GM23338 (cell line): ENCODE measurements around the gene PHOSPHO1.

Experiments used
- CREB1 ChIP-seq: fragments of 250-450 bp; sonication (Bioruptor Pico); IDR thresholded peaks from 2 replicates; pipeline ENCODE4 v1.5.0; 2020; ENCODE audit warnings: low read depth, mild to moderate bottlenecking, moderate library complexity
- EZH2 ChIP-seq: fragments of 200-600 bp; sonication (generic); IDR thresholded peaks from one replicate; pipeline ENCODE4 v1.8.0; 2017; ENCODE audit warnings: antibody characterized with exemption, mild to moderate bottlenecking, low read depth; ENCODE audit not compliant: unreplicated experiment
- EZH2phosphoT487 ChIP-seq: fragments of 200-600 bp; sonication (generic); IDR thresholded peaks from one replicate; pipeline ENCODE4 v1.8.1; 2018; ENCODE audit warnings: antibody characterized with exemption; ENCODE audit not compliant: unreplicated experiment
- JUNB ChIP-seq: IDR thresholded peaks from one replicate; pipeline ENCODE4 v1.6.1; 2016; ENCODE audit warnings: antibody characterized with exemption; ENCODE audit not compliant: unreplicated experiment
- NANOG ChIP-seq: IDR thresholded peaks from 2 replicates; pipeline ENCODE4 v1.6.1; 2016; ENCODE audit warnings: antibody characterized with exemption, borderline replicate concordance
- POLR2AphosphoS5 ChIP-seq: IDR thresholded peaks from 2 replicates; pipeline ENCODE4 v1.6.1; 2016; ENCODE audit warnings: antibody characterized with exemption, low read depth
- STAT1 ChIP-seq: IDR thresholded peaks from one replicate; pipeline ENCODE4 v1.6.1; 2016; ENCODE audit warnings: antibody characterized with exemption; ENCODE audit not compliant: unreplicated experiment
- TF ChIP-seq, protein P1 (sequence below), 2 experiments: fragments of 200-600 bp in 1 of 2; sonication (generic) in 1 of 2; conservative IDR thresholded peaks; 2 replicates each; pipeline versions ENCODE4 v1.5.1 to v1.6.1; 2016 to 2017; ENCODE audit warnings: antibody characterized with exemption in 2 of 2, low read depth in 2 of 2, mild to moderate bottlenecking in 2 of 2, moderate library complexity in 1 of 2
- TF ChIP-seq, protein P2 (sequence below): IDR thresholded peaks from one replicate; pipeline ENCODE4 v1.6.1; 2018; ENCODE audit warnings: antibody characterized with exemption; ENCODE audit not compliant: unreplicated experiment
- TF ChIP-seq, protein P3 (sequence below): IDR thresholded peaks from 2 replicates; pipeline ENCODE4 v1.6.1; 2016; ENCODE audit warnings: antibody characterized with exemption

GRCh38 chr17:49234509-49235080 lies 4.0 kb upstream of the PHOSPHO1 start:
- TF ChIP-seq POLR2AphosphoS5, result no peak
- TF ChIP-seq, protein P1, sequence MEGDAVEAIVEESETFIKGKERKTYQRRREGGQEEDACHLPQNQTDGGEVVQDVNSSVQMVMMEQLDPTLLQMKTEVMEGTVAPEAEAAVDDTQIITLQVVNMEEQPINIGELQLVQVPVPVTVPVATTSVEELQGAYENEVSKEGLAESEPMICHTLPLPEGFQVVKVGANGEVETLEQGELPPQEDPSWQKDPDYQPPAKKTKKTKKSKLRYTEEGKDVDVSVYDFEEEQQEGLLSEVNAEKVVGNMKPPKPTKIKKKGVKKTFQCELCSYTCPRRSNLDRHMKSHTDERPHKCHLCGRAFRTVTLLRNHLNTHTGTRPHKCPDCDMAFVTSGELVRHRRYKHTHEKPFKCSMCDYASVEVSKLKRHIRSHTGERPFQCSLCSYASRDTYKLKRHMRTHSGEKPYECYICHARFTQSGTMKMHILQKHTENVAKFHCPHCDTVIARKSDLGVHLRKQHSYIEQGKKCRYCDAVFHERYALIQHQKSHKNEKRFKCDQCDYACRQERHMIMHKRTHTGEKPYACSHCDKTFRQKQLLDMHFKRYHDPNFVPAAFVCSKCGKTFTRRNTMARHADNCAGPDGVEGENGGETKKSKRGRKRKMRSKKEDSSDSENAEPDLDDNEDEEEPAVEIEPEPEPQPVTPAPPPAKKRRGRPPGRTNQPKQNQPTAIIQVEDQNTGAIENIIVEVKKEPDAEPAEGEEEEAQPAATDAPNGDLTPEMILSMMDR (conservative IDR thresholded peaks at IDR 0.05; ENCODE audit: low read depth in 2 of 2), result no peak
- no peak for TF ChIP-seq EZH2
- TF ChIP-seq JUNB, result no peak
- no peak for TF ChIP-seq EZH2phosphoT487
- TF ChIP-seq, protein P2, sequence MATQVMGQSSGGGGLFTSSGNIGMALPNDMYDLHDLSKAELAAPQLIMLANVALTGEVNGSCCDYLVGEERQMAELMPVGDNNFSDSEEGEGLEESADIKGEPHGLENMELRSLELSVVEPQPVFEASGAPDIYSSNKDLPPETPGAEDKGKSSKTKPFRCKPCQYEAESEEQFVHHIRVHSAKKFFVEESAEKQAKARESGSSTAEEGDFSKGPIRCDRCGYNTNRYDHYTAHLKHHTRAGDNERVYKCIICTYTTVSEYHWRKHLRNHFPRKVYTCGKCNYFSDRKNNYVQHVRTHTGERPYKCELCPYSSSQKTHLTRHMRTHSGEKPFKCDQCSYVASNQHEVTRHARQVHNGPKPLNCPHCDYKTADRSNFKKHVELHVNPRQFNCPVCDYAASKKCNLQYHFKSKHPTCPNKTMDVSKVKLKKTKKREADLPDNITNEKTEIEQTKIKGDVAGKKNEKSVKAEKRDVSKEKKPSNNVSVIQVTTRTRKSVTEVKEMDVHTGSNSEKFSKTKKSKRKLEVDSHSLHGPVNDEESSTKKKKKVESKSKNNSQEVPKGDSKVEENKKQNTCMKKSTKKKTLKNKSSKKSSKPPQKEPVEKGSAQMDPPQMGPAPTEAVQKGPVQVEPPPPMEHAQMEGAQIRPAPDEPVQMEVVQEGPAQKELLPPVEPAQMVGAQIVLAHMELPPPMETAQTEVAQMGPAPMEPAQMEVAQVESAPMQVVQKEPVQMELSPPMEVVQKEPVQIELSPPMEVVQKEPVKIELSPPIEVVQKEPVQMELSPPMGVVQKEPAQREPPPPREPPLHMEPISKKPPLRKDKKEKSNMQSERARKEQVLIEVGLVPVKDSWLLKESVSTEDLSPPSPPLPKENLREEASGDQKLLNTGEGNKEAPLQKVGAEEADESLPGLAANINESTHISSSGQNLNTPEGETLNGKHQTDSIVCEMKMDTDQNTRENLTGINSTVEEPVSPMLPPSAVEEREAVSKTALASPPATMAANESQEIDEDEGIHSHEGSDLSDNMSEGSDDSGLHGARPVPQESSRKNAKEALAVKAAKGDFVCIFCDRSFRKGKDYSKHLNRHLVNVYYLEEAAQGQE, result no peak
- TF ChIP-seq NANOG, result no peak
- TF ChIP-seq, protein P3, sequence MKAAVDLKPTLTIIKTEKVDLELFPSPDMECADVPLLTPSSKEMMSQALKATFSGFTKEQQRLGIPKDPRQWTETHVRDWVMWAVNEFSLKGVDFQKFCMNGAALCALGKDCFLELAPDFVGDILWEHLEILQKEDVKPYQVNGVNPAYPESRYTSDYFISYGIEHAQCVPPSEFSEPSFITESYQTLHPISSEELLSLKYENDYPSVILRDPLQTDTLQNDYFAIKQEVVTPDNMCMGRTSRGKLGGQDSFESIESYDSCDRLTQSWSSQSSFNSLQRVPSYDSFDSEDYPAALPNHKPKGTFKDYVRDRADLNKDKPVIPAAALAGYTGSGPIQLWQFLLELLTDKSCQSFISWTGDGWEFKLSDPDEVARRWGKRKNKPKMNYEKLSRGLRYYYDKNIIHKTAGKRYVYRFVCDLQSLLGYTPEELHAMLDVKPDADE, result no peak
- TF ChIP-seq CREB1 (CRISPR knock-in tag), result no peak
- TF ChIP-seq STAT1, result no peak
